GM06990 (cell line): ENCODE measurements around the gene RIF1.

Experiments
- DNase-seq: peaks from one replicate; pipeline ENCODE4 v3.0.0-alpha.2; 2011; ENCODE audit not compliant: insufficient read length; ENCODE audit errors: extremely low read depth
- H3K27me3 ChIP-seq: replicated peaks from 2 replicates; pipeline ENCODE4 v1.6.0; 2011; ENCODE audit warnings: low read length; ENCODE audit not compliant: control insufficient read depth, insufficient read depth
- H3K36me3 ChIP-seq: 2 replicates; pipeline ENCODE4 v1.5.1; 2011; ENCODE audit warnings: low read length; ENCODE audit not compliant: control insufficient read depth, insufficient read depth
- H3K4me3 ChIP-seq: replicated peaks from 2 replicates; pipeline ENCODE4 v1.5.1; 2011; ENCODE audit warnings: low read depth, mild to moderate bottlenecking, control low read depth, low read length
- CTCF ChIP-seq: IDR thresholded peaks from 2 replicates; pipeline ENCODE4 v1.5.1; 2011; ENCODE audit warnings: low read length, control low read depth, mild to moderate bottlenecking, inconsistent platforms; ENCODE audit not compliant: insufficient read depth, poor library complexity, severe bottlenecking

The RIF1 gene

GRCh38 chr2:151470556-151470955 is 60.9 kb downstream of the RIF1 start:
- no peak for TF ChIP-seq CTCF
- Histone ChIP-seq H3K4me3 (no peak overlapping the region), H3K36me3 (peaks cover 10% of the 10 kb centered on the region), H3K27me3 (no peaks in the 10 kb centered on the region)
- no peak for DNase-seq

- DNase-seq, result no peak
- Histone ChIP-seq H3K27me3 (no peaks in the 10 kb centered on the region), H3K36me3 (peaks cover 3% of the 10 kb centered on the region), H3K4me3 (no peak overlapping the region)
- TF ChIP-seq CTCF, result no peak
Measured at GRCh38 chr2:151472966-151473365, 63.3 kb downstream of the RIF1 start.

- no peaks in the 10 kb centered on the region for H3K27me3 ChIP-seq
- no peak for TF ChIP-seq CTCF
- DNase-seq, result no peak
- peaks cover 5% of the 10 kb centered on the region for H3K36me3 ChIP-seq
- no peak overlapping the region for H3K4me3 ChIP-seq
Measured at GRCh38 chr2:151475071-151475470, 65.4 kb downstream of the RIF1 start.

- DNase-seq, result no peak
- no peak overlapping the region for H3K4me3 ChIP-seq
- peaks cover 5% of the 10 kb centered on the region for H3K36me3 ChIP-seq
- no peaks in the 10 kb centered on the region for H3K27me3 ChIP-seq
- no peak for TF ChIP-seq CTCF
Measured at GRCh38 chr2:151476287-151476686, 66.6 kb downstream of the RIF1 start.

GRCh38 chr2:151478011-151478410 is 68.3 kb downstream of the RIF1 start:
- DNase-seq, result no peak
- peaks cover 5% of the 10 kb centered on the region for H3K36me3 ChIP-seq

More at GRCh38 chr2:151478011-151478410, 68.3 kb downstream of the RIF1 start:
- TF ChIP-seq CTCF, result no peak
- no peak overlapping the region for H3K4me3 ChIP-seq
- H3K27me3 ChIP-seq, result no peaks in the 10 kb centered on the region
